Endothelial cell of umbilical vein (primary cell): ENCODE measurements around the gene CYP46A1.

ENCODE experiments used
- EZH2 ChIP-seq: IDR thresholded peaks from 2 replicates; pipeline ENCODE4 v1.6.1; 2012; ENCODE audit warnings: borderline replicate concordance, low read depth, mild to moderate bottlenecking, moderate library complexity, low read length, inconsistent platforms; ENCODE audit not compliant: severe bottlenecking
- FOS ChIP-seq: IDR thresholded peaks from 2 replicates; pipeline ENCODE4 v1.6.1; 2011; ENCODE audit warnings: mild to moderate bottlenecking, low read length, moderate library complexity, borderline replicate concordance; ENCODE audit not compliant: insufficient read depth
- JUN ChIP-seq: IDR thresholded peaks from 2 replicates; pipeline ENCODE4 v1.6.1; 2011; ENCODE audit warnings: borderline replicate concordance, low read depth; ENCODE audit not compliant: insufficient read length, insufficient read depth
- MAX ChIP-seq: IDR thresholded peaks from 2 replicates; pipeline ENCODE4 v1.6.1; 2011; ENCODE audit not compliant: insufficient read depth, insufficient read length
- POLR2A ChIP-seq: IDR thresholded peaks from 2 replicates; pipeline ENCODE4 v1.6.1; 2012; ENCODE audit warnings: low read depth, mild to moderate bottlenecking, control low read depth, low read length
- POLR2AphosphoS5 ChIP-seq: IDR thresholded peaks from 2 replicates; pipeline ENCODE4 v1.6.1; 2012; ENCODE audit warnings: low read depth, mild to moderate bottlenecking, control low read depth, low read length, moderate library complexity; ENCODE audit not compliant: insufficient read depth
- TF ChIP-seq, protein P1 (sequence below), 2 donors: IDR thresholded peaks; 1 replicate in 1 of 2; 2 replicates in 1 of 2; pipeline ENCODE4 v1.5.1; 2011; ENCODE audit warnings: low read length in 2 of 2, mild to moderate bottlenecking in 2 of 2, moderate library complexity in 2 of 2, control low read depth in 1 of 2, inconsistent platforms in 1 of 2, low read depth in 1 of 2; ENCODE audit not compliant: insufficient read depth in 1 of 2; ENCODE audit errors: extremely low read depth in 1 of 2

- TF ChIP-seq, protein P1, sequence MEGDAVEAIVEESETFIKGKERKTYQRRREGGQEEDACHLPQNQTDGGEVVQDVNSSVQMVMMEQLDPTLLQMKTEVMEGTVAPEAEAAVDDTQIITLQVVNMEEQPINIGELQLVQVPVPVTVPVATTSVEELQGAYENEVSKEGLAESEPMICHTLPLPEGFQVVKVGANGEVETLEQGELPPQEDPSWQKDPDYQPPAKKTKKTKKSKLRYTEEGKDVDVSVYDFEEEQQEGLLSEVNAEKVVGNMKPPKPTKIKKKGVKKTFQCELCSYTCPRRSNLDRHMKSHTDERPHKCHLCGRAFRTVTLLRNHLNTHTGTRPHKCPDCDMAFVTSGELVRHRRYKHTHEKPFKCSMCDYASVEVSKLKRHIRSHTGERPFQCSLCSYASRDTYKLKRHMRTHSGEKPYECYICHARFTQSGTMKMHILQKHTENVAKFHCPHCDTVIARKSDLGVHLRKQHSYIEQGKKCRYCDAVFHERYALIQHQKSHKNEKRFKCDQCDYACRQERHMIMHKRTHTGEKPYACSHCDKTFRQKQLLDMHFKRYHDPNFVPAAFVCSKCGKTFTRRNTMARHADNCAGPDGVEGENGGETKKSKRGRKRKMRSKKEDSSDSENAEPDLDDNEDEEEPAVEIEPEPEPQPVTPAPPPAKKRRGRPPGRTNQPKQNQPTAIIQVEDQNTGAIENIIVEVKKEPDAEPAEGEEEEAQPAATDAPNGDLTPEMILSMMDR (IDR thresholded peaks at IDR 0.05; ENCODE audit: extremely low read depth in 1 of 2, insufficient read depth in 1 of 2, low read depth in 1 of 2, low read length in 2 of 2), result no peak
- TF ChIP-seq MAX (no peak), POLR2A (no peak), POLR2AphosphoS5 (no peak), EZH2 (no peak), JUN (no peak), FOS (no peak)
Measured at GRCh38 chr14:99658218-99658845, 25.8 kb upstream of the CYP46A1 start.
